Measurements from ENCODE around the gene SPHK1.
A peak's percentile ranks its signal among the peaks of the same experiment; 100 is the strongest.

The SPHK1 gene

GRCh38 chr17:76415786-76416185, 31.4 kb downstream of the SPHK1 start:
- FAIRE-seq (peak; percentile 73), DNase-seq (ENCODE audit: insufficient read length, low spot score) (no peak)
- TF ChIP-seq POLR2A (IDR thresholded peaks at IDR 0.05; ENCODE audit: low read depth, low read length) (no peak), TAF1 (IDR thresholded peaks at IDR 0.05; ENCODE audit: low read depth, low read length) (no peak), PAX5 (IDR thresholded peaks at IDR 0.05; ENCODE audit: insufficient read depth, low read length, severe bottlenecking) (no peak), SPI1 (IDR thresholded peaks at IDR 0.05; ENCODE audit: low read depth, low read length) (no peak), POU2F2 (IDR thresholded peaks at IDR 0.05; ENCODE audit: low read depth, low read length) (no peak), POLR2AphosphoS5 (IDR thresholded peaks at IDR 0.05; ENCODE audit: low read depth, low read length) (no peak)

- TF ChIP-seq SPI1 (IDR thresholded peaks at IDR 0.05; ENCODE audit: low read depth, low read length) (no peak), PAX5 (IDR thresholded peaks at IDR 0.05; ENCODE audit: insufficient read depth, low read length, severe bottlenecking) (no peak), TAF1 (IDR thresholded peaks at IDR 0.05; ENCODE audit: low read depth, low read length) (no peak), POLR2A (IDR thresholded peaks at IDR 0.05; ENCODE audit: low read depth, low read length) (no peak), POU2F2 (IDR thresholded peaks at IDR 0.05; ENCODE audit: low read depth, low read length) (no peak), POLR2AphosphoS5 (IDR thresholded peaks at IDR 0.05; ENCODE audit: low read depth, low read length) (no peak)
- no peak for DNase-seq (ENCODE audit: insufficient read length, low spot score)
- no peak for FAIRE-seq
Measured at GRCh38 chr17:76416457-76416856, 32.0 kb downstream of the SPHK1 start.

- DNase-seq (ENCODE audit: insufficient read length, low spot score) (no peak), FAIRE-seq (no peak)
- TF ChIP-seq TAF1 (IDR thresholded peaks at IDR 0.05; ENCODE audit: low read depth, low read length) (no peak), POU2F2 (IDR thresholded peaks at IDR 0.05; ENCODE audit: low read depth, low read length) (no peak), PAX5 (IDR thresholded peaks at IDR 0.05; ENCODE audit: insufficient read depth, low read length, severe bottlenecking) (no peak), SPI1 (IDR thresholded peaks at IDR 0.05; ENCODE audit: low read depth, low read length) (no peak), POLR2A (IDR thresholded peaks at IDR 0.05; ENCODE audit: low read depth, low read length) (no peak), POLR2AphosphoS5 (IDR thresholded peaks at IDR 0.05; ENCODE audit: low read depth, low read length) (no peak)
Measured at GRCh38 chr17:76416899-76417298, 32.5 kb downstream of the SPHK1 start.

DNA sequence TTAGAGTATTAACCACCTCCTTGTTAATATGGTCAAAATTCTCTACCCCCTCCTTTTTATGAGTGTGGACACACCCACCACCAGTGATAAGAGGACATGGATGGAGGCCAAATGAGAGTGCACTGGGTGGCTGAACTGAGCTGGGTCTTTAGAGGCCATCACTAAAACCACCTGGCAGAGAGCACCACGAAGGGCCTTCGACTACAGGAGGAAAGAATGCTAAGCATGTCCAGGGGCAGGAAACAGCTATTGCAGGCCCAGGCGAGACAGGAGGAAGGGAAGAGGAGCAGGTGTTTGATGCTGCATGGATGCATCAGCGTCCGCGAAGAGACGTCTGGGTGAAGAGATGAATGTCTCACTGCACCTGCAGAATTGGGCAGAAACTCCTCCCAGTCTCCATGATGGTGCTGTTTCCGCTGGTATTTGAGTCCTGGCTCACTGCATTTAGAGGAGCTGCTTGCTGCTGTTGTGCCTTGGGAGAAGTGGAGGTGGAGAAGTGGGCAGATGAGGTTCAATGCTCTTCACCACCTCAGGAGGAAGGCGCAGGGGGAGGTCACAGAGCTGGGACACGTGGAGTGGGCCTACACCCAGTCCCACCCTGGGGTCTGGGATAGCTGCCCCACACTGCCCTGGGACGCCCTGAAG, 33.2 kb downstream of the SPHK1 start:
- no peak for TF ChIP-seq TAF1 (IDR thresholded peaks at IDR 0.05; ENCODE audit: low read depth, low read length)
- no peak for TF ChIP-seq POLR2A (IDR thresholded peaks at IDR 0.05; ENCODE audit: low read depth, low read length)
- no peak for TF ChIP-seq PAX5 (IDR thresholded peaks at IDR 0.05; ENCODE audit: insufficient read depth, low read length, severe bottlenecking)
- TF ChIP-seq POU2F2 (IDR thresholded peaks at IDR 0.05; ENCODE audit: low read depth, low read length) = no peak
- TF ChIP-seq SPI1 (IDR thresholded peaks at IDR 0.05; ENCODE audit: low read depth, low read length) = no peak
- TF ChIP-seq POLR2AphosphoS5 (IDR thresholded peaks at IDR 0.05; ENCODE audit: low read depth, low read length) = no peak
- DNase-seq (ENCODE audit: insufficient read length, low spot score) = no peak
- FAIRE-seq = no peak

- no peak for TF ChIP-seq PAX5 (IDR thresholded peaks at IDR 0.05; ENCODE audit: insufficient read depth, low read length, severe bottlenecking)
- no peak for TF ChIP-seq TAF1 (IDR thresholded peaks at IDR 0.05; ENCODE audit: low read depth, low read length)
- TF ChIP-seq POU2F2 (IDR thresholded peaks at IDR 0.05; ENCODE audit: low read depth, low read length) = no peak
- no peak for TF ChIP-seq POLR2AphosphoS5 (IDR thresholded peaks at IDR 0.05; ENCODE audit: low read depth, low read length)
- TF ChIP-seq POLR2A (IDR thresholded peaks at IDR 0.05; ENCODE audit: low read depth, low read length) = no peak
- TF ChIP-seq SPI1 (IDR thresholded peaks at IDR 0.05; ENCODE audit: low read depth, low read length) = no peak
- no peak for DNase-seq (ENCODE audit: insufficient read length, low spot score)
- no peak for FAIRE-seq
Measured at GRCh38 chr17:76419576-76420260, 35.3 kb downstream of the SPHK1 start.

- DNase-seq (ENCODE audit: insufficient read length, low spot score) = no peak
- TF ChIP-seq POLR2AphosphoS5 (IDR thresholded peaks at IDR 0.05; ENCODE audit: low read depth, low read length) (no peak), SPI1 (IDR thresholded peaks at IDR 0.05; ENCODE audit: low read depth, low read length) (no peak), POLR2A (IDR thresholded peaks at IDR 0.05; ENCODE audit: low read depth, low read length) (no peak), TAF1 (IDR thresholded peaks at IDR 0.05; ENCODE audit: low read depth, low read length) (no peak), PAX5 (IDR thresholded peaks at IDR 0.05; ENCODE audit: insufficient read depth, low read length, severe bottlenecking) (no peak), POU2F2 (IDR thresholded peaks at IDR 0.05; ENCODE audit: low read depth, low read length) (no peak)
- FAIRE-seq = peak; percentile 65
Measured at GRCh38 chr17:76420356-76421043, 36.1 kb downstream of the SPHK1 start.

DNA sequence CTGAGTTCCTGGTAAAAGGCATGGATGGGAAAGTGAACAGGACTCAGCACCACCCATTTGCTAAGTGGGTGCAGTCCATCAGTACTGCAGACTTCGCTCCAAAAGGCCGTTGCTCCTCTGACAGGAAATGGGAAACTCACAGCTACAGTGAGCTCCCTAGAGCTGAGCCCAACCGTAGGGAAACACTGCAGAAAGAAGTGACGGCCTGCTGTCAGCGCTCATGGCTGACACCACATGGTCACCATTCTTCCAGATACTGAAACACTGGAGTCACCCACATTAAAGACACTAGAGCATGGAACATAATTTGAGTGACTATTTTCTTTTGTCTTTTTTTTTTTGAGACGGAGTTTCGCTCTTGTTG, 36.6 kb downstream of the SPHK1 start:
- no peak for DNase-seq (ENCODE audit: insufficient read length, low spot score)
- no peak for TF ChIP-seq POLR2A (IDR thresholded peaks at IDR 0.05; ENCODE audit: low read depth, low read length)
- no peak for TF ChIP-seq POLR2AphosphoS5 (IDR thresholded peaks at IDR 0.05; ENCODE audit: low read depth, low read length)
- no peak for TF ChIP-seq POU2F2 (IDR thresholded peaks at IDR 0.05; ENCODE audit: low read depth, low read length)
- FAIRE-seq = no peak

GRCh38 chr17:76422406-76422805, 38.0 kb downstream of the SPHK1 start:
- no peak for DNase-seq (ENCODE audit: insufficient read length, low spot score)
- no peak for TF ChIP-seq POU2F2 (IDR thresholded peaks at IDR 0.05; ENCODE audit: low read depth, low read length)
- TF ChIP-seq POLR2A (IDR thresholded peaks at IDR 0.05; ENCODE audit: low read depth, low read length) = no peak
- TF ChIP-seq PAX5 (IDR thresholded peaks at IDR 0.05; ENCODE audit: insufficient read depth, low read length, severe bottlenecking) = no peak
- no peak for TF ChIP-seq POLR2AphosphoS5 (IDR thresholded peaks at IDR 0.05; ENCODE audit: low read depth, low read length)
- no peak for TF ChIP-seq SPI1 (IDR thresholded peaks at IDR 0.05; ENCODE audit: low read depth, low read length)
- no peak for TF ChIP-seq TAF1 (IDR thresholded peaks at IDR 0.05; ENCODE audit: low read depth, low read length)
- FAIRE-seq = no peak

DNA sequence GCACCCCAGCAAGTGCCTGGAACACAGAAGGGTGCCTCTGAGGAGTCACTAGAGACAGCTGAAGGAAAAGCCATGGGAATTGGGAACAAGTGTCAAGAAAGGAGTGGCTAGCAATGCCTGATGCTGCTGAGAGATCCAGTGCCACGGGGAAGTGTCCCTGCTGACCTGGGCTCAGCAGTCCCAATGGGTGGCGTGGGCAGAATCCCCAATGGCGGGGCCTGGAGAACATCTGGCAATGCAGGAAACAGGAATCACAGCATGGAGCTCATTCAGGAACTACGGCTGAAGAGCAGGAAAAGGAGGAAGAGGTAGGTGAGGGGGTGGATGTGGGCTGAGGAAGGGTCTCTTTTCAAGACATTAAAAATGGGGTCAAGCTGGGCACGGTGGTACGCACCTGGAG, 38.5 kb downstream of the SPHK1 start:
- DNase-seq (ENCODE audit: insufficient read length, low spot score) (no peak), FAIRE-seq (no peak)
- no peak for TF ChIP-seq SPI1 (IDR thresholded peaks at IDR 0.05; ENCODE audit: low read depth, low read length)
